Sigmoid colon (tissue), 7 donors: ENCODE measurements around the gene NKD2. TPM values are rescaled to one million over a fixed set of nuclear protein-coding genes. Genes with fewer than 3 reads are reported as not detected.

Source experiments
- DNase-seq: peaks from one replicate; pipeline ENCODE4 v3.0.0-alpha.2; 2019
- H3K27ac ChIP-seq, 4 donors: fragments of 200-600 bp; sonication (generic); one replicate each; pipeline ENCODE4 v1.5.1; 2016 to 2019; ENCODE audit warnings: mild to moderate bottlenecking in 1 of 4
- H3K27me3 ChIP-seq, 3 donors: fragments of 200-600 bp; sonication (generic); one replicate each; pipeline ENCODE4 v1.5.1; 2019; ENCODE audit warnings: mild to moderate bottlenecking in 1 of 3
- H3K36me3 ChIP-seq, 4 donors: fragments of 200-600 bp; sonication (generic); one replicate each; pipeline ENCODE4 v1.5.1; 2016 to 2019
- H3K4me1 ChIP-seq, 4 donors: fragments of 200-600 bp; sonication (generic); one replicate each; pipeline ENCODE4 v1.5.1; 2017 to 2019
- H3K4me3 ChIP-seq, 4 donors: fragments of 200-600 bp; sonication (generic); one replicate each; pipeline ENCODE4 v1.5.1; 2017 to 2019; ENCODE audit warnings: mild to moderate bottlenecking in 2 of 4, moderate library complexity in 1 of 4
- H3K9me3 ChIP-seq, 4 donors: fragments of 200-600 bp in 3 of 4; sonication (generic) in 3 of 4; one replicate each; pipeline versions ENCODE4 v1.5.1 to v1.6.1; 2013 to 2019
- CTCF ChIP-seq, 4 experiments: fragments of 450-650 bp in 3 of 4; fragments of 200-600 bp in 1 of 4; IDR thresholded peaks; one replicate each; pipeline ENCODE4 v1.5.1; 2016 to 2019; ENCODE audit warnings: antibody characterized with exemption in 4 of 4, mild to moderate bottlenecking in 3 of 4, moderate library complexity in 2 of 4
- EP300 ChIP-seq, 4 donors: sonication (generic); formaldehyde crosslinking; IDR thresholded peaks; one replicate each; pipeline ENCODE4 v1.6.1; 2017; ENCODE audit warnings: antibody characterized with exemption in 4 of 4
- POLR2A ChIP-seq, 2 donors: fragments of 450-650 bp; IDR thresholded peaks; one replicate each; pipeline ENCODE4 v1.6.1; 2016; ENCODE audit warnings: antibody characterized with exemption in 2 of 2, mild to moderate bottlenecking in 2 of 2, moderate library complexity in 2 of 2
- POLR2AphosphoS5 ChIP-seq, 4 donors: sonication (generic); formaldehyde crosslinking; IDR thresholded peaks; one replicate each; pipeline ENCODE4 v1.6.1; 2017; ENCODE audit warnings: antibody characterized with exemption in 4 of 4
- WGBS, 2 donors: extraction: QIAGEN DNeasy Blood & Tissue Kit; methylation state at CpG; one replicate each; pipeline ENCODE4 v1.1.7; 2013; 5-methylcytosine and 5-hydroxymethylcytosine counted together
- intact Hi-C: fragments of 100-400 bp; cut with DNase I; formaldehyde crosslinking; loops from one replicate; pipeline ENCODE4 v1.15.1; 2023
- polyA plus RNA-seq, 3 donors: library from polyadenylated mRNA; stranded (reverse); fragments of 200-250 nt; gene quantifications; one replicate each; pipeline ENCODE4 v1.2.3, GENCODE V29; 2013
- total RNA-seq, 4 donors: library from RNA; depleted of rRNA; stranded (reverse); fragments of >200 nt; gene quantifications; one replicate each; pipeline ENCODE4 v1.1.0, GENCODE V29; 2016
- donor health status: healthy with polysubstance abuse.
- donor health status: Bipolar disorder and iron deficiency.
- donor health status: healthy.

The NKD2 gene
- total and polyA plus RNA-seq, 7 donors, result 0.60 to 4.4 (median 1.8) TPM

GRCh38 chr5:1028481-1029281 lies 20.1 kb downstream of the NKD2 start:
- Histone ChIP-seq H3K4me1 (no peaks in the 10 kb centered on the region), H3K27ac (no peak overlapping the region), H3K27me3 (peaks cover 0 to 8% (median 0%) of the 10 kb centered on the region in 3 donors), H3K36me3 (no peaks in the 10 kb centered on the region), H3K4me3 (no peak overlapping the region), H3K9me3 (no peaks in the 10 kb centered on the region)
- 72 to 83% methylated on average over 26 of the region's 26 CpGs for WGBS, 2 donors
- peak; percentile 59 for DNase-seq
- no peak for TF ChIP-seq POLR2A (IDR thresholded peaks at IDR 0.05)
- TF ChIP-seq EP300 (IDR thresholded peaks at IDR 0.05), result no peak
- TF ChIP-seq POLR2AphosphoS5 (IDR thresholded peaks at IDR 0.05), result no peak
- TF ChIP-seq CTCF (IDR thresholded peaks at IDR 0.05), result no peak
- intact Hi-C loops, result no loop called here

GRCh38 chr5:1029282-1029944 lies 20.8 kb downstream of the NKD2 start:
- WGBS, 2 donors, result 86 to 91% methylated on average over 24 of the region's 24 CpGs
- Histone ChIP-seq H3K9me3 (no peaks in the 10 kb centered on the region), H3K4me1 (no peaks in the 10 kb centered on the region), H3K4me3 (no peak overlapping the region), H3K27ac (no peak overlapping the region), H3K27me3 (peaks cover 0 to 8% (median 0%) of the 10 kb centered on the region in 3 donors), H3K36me3 (no peaks in the 10 kb centered on the region)
- intact Hi-C loops, result no loop called here
- DNase-seq, result peak; percentile 55
- TF ChIP-seq EP300 (IDR thresholded peaks at IDR 0.05) (no peak), POLR2A (IDR thresholded peaks at IDR 0.05) (no peak)

- H3K27ac ChIP-seq, result no peak overlapping the region
- intact Hi-C loops, result no loop called here
- WGBS, 2 donors, result 81 to 86% methylated on average over 10 of the region's 10 CpGs
- TF ChIP-seq CTCF (IDR thresholded peaks at IDR 0.05) (no peak), POLR2AphosphoS5 (IDR thresholded peaks at IDR 0.05) (no peak), EP300 (IDR thresholded peaks at IDR 0.05) (no peak), POLR2A (IDR thresholded peaks at IDR 0.05) (no peak)
- H3K4me3 ChIP-seq, result no peak overlapping the region
- H3K27me3 ChIP-seq, result peaks cover 0 to 8% (median 0%) of the 10 kb centered on the region in 3 donors
- DNase-seq, result peak; percentile 15
- H3K36me3 ChIP-seq, result no peaks in the 10 kb centered on the region
- no peaks in the 10 kb centered on the region for H3K4me1 ChIP-seq
- H3K9me3 ChIP-seq, result no peaks in the 10 kb centered on the region
Observed at GRCh38 chr5:1029945-1030625, 21.5 kb downstream of the NKD2 start.

- 74 to 81% methylated on average over 10 of the region's 10 CpGs for WGBS, 2 donors
- Histone ChIP-seq H3K27me3 (peaks cover 0 to 8% (median 0%) of the 10 kb centered on the region in 3 donors), H3K9me3 (no peaks in the 10 kb centered on the region), H3K36me3 (no peaks in the 10 kb centered on the region), H3K4me1 (no peaks in the 10 kb centered on the region), H3K4me3 (no peak overlapping the region), H3K27ac (no peak overlapping the region)
- TF ChIP-seq EP300 (IDR thresholded peaks at IDR 0.05) (no peak), POLR2A (IDR thresholded peaks at IDR 0.05) (no peak), CTCF (IDR thresholded peaks at IDR 0.05) (no peak), POLR2AphosphoS5 (IDR thresholded peaks at IDR 0.05) (no peak)
- intact Hi-C loops, result no loop called here
- DNase-seq, result peak; percentile 61
Observed at GRCh38 chr5:1030801-1031271, 22.2 kb downstream of the NKD2 start.
